HepG2 (cell line): ENCODE measurements around the gene DHRS4L2. TPM values are rescaled to one million over a fixed set of nuclear protein-coding genes. Genes with fewer than 3 reads are reported as not detected.

Source experiments
- AGO2 ChIP-seq: fragments of 200-400 bp; formaldehyde crosslinking; optimal IDR thresholded peaks from 2 replicates; pipeline ENCODE3; 2017; ENCODE audit warnings: mild to moderate bottlenecking, low read depth, low read length, moderate library complexity
- BCL3 ChIP-seq: sonication (generic); formaldehyde crosslinking; IDR thresholded peaks from 2 replicates; pipeline ENCODE4 v1.5.1; 2020; ENCODE audit warnings: mild to moderate bottlenecking, missing genetic modification reagents, moderate library complexity
- MAFK ChIP-seq, 2 experiments: IDR thresholded peaks in 1 of 2; conservative IDR thresholded peaks in 1 of 2; 2 replicates each; pipeline ENCODE4 v1.6.1; 2011; ENCODE audit warnings: improper control_type of control experiment in 2 of 2, low read length in 2 of 2
- MEF2D ChIP-seq: sonication (generic); formaldehyde crosslinking; IDR thresholded peaks from 2 replicates; pipeline ENCODE4 v1.5.1; 2020; ENCODE audit warnings: mild to moderate bottlenecking, missing genetic modification reagents
- MTERF4 ChIP-seq: sonication (generic); formaldehyde crosslinking; IDR thresholded peaks from 2 replicates; pipeline ENCODE4 v1.8.0; 2023; ENCODE audit warnings: mild to moderate bottlenecking, missing genetic modification reagents
- NKX3-1 ChIP-seq: sonication (generic); formaldehyde crosslinking; IDR thresholded peaks from 2 replicates; pipeline ENCODE4 v1.5.0; 2020; ENCODE audit warnings: missing genetic modification reagents
- POLR2AphosphoS5 ChIP-seq: IDR thresholded peaks from 2 replicates; pipeline ENCODE4 v1.6.1; 2012; ENCODE audit warnings: low read depth, low read length
- RFXAP ChIP-seq: sonication (generic); formaldehyde crosslinking; IDR thresholded peaks from 2 replicates; pipeline ENCODE4 v1.4.0; 2020; ENCODE audit warnings: missing genetic modification reagents, borderline replicate concordance
- TOPORS ChIP-seq: sonication (generic); formaldehyde crosslinking; IDR thresholded peaks from 2 replicates; pipeline ENCODE4 v1.8.0; 2023; ENCODE audit warnings: mild to moderate bottlenecking, missing genetic modification reagents
- ZKSCAN1 ChIP-seq: fragments of 150-350 bp; IDR thresholded peaks from 2 replicates; pipeline ENCODE4 v1.6.1; 2014; ENCODE audit warnings: low read length
- ZMYM3 ChIP-seq: sonication (generic); formaldehyde crosslinking; IDR thresholded peaks from 2 replicates; pipeline ENCODE4 v1.5.1; 2020; ENCODE audit warnings: mild to moderate bottlenecking, missing genetic modification reagents
- ZNF142 ChIP-seq: sonication (generic); formaldehyde crosslinking; IDR thresholded peaks from 2 replicates; pipeline ENCODE4 v1.4.0; 2020; ENCODE audit warnings: missing genetic modification reagents
- ZNF230 ChIP-seq: sonication (generic); formaldehyde crosslinking; IDR thresholded peaks from 2 replicates; pipeline ENCODE4 v1.4.0; 2020; ENCODE audit warnings: mild to moderate bottlenecking, missing genetic modification reagents
- ZNF253 ChIP-seq: sonication (generic); formaldehyde crosslinking; IDR thresholded peaks from 2 replicates; pipeline ENCODE4 v1.8.0; 2022; ENCODE audit warnings: mild to moderate bottlenecking, missing genetic modification reagents, borderline replicate concordance
- ZNF260 ChIP-seq: sonication (generic); formaldehyde crosslinking; IDR thresholded peaks from 2 replicates; pipeline ENCODE4 v1.4.0; 2020; ENCODE audit warnings: missing genetic modification reagents, low read depth, mild to moderate bottlenecking, borderline replicate concordance
- ZNF274 ChIP-seq: sonication (generic); formaldehyde crosslinking; IDR thresholded peaks from 2 replicates; pipeline ENCODE4 v1.5.1; 2020; ENCODE audit warnings: mild to moderate bottlenecking, missing genetic modification reagents
- ZNF33B ChIP-seq: sonication (generic); formaldehyde crosslinking; IDR thresholded peaks from 2 replicates; pipeline ENCODE4 v1.5.1; 2020; ENCODE audit warnings: mild to moderate bottlenecking, missing genetic modification reagents
- ZNF367 ChIP-seq: sonication (generic); formaldehyde crosslinking; IDR thresholded peaks from 2 replicates; pipeline ENCODE4 v1.4.0; 2020; ENCODE audit warnings: missing genetic modification reagents, borderline replicate concordance
- ZNF607 ChIP-seq: sonication (generic); formaldehyde crosslinking; IDR thresholded peaks from 2 replicates; pipeline ENCODE4 v1.5.1; 2020; ENCODE audit warnings: missing genetic modification reagents, mild to moderate bottlenecking, borderline replicate concordance
- ZNF670 ChIP-seq: sonication (generic); formaldehyde crosslinking; IDR thresholded peaks from 2 replicates; pipeline ENCODE4 v1.8.0; 2022; ENCODE audit warnings: mild to moderate bottlenecking, missing genetic modification reagents, borderline replicate concordance
- ZNF678 ChIP-seq: sonication (generic); formaldehyde crosslinking; IDR thresholded peaks from 2 replicates; pipeline ENCODE4 v1.4.0; 2020; ENCODE audit warnings: mild to moderate bottlenecking, missing genetic modification reagents
- ZSCAN9 ChIP-seq: IDR thresholded peaks from 2 replicates; pipeline ENCODE4 v1.6.1; 2016; ENCODE audit warnings: borderline replicate concordance
- polyA plus RNA-seq, 8 experiments: library from polyadenylated mRNA; depleted of rRNA in 3 of 8; stranded (reverse) in 7 of 8; unstranded in 1 of 8; fragments of >200 nt; fragmentation: Illumina TruSeq in 4 of 8; extraction: Trizol in 4 of 8; gene quantifications; 2 replicates each; pipeline versions ENCODE4 v1.2.1 to v1.2.3, GENCODE V29; 2011 to 2016; ENCODE audit warnings: low read depth in 4 of 8, missing spikeins in 1 of 8, mixed read lengths in 1 of 8; ENCODE audit not compliant: insufficient read depth in 1 of 8
- total RNA-seq, 5 experiments: library from RNA; depleted of rRNA; stranded (reverse); fragments of >200 nt; fragmentation: Illumina TruSeq; extraction: Trizol; gene quantifications; 2 replicates each; pipeline ENCODE4 v1.2.3, GENCODE V29; 2016; ENCODE audit warnings: low read depth in 1 of 5

DHRS4L2 gene
- total and polyA plus RNA-seq, 2 of the 13 experiments (the other 11 are each of a cell fraction or from before 2014, with no cell fraction given), result 24.7 to 38.2 TPM

GRCh38 chr14:24051176-24051788 lies 62.6 kb downstream of the DHRS4L2 start (continued):
- TF ChIP-seq MTERF4 (CRISPR knock-in tag) (peak; percentile 50; the same call in 1 of the 2 replicates), ZSCAN9 (CRISPR knock-in tag) (no peak), ZNF260 (no peak), ZNF253 (CRISPR knock-in tag) (no peak), MAFK (conservative IDR thresholded peaks at IDR 0.05 in 1 of 2, IDR thresholded peaks at IDR 0.05 in 1 of 2; ENCODE audit: low read length in 2 of 2) (no peak), POLR2AphosphoS5 (no peak), TOPORS (no peak), ZNF670 (no peak), ZNF607 (CRISPR knock-in tag) (no peak), ZNF230 (0 out of 2 replicates have a peak, but pooled peaks have one; percentile 58), ZNF274 (CRISPR knock-in tag) (no peak; the same call in 1 of the 2 replicates), RFXAP (CRISPR knock-in tag) (no peak), BCL3 (no peak), ZKSCAN1 (no peak), MEF2D (CRISPR knock-in tag) (no peak; the same call in 1 of the 2 replicates), NKX3-1 (CRISPR knock-in tag) (no peak), ZNF33B (CRISPR knock-in tag) (no peak), ZNF142 (CRISPR knock-in tag) (no peak), AGO2 (no peak), ZNF678 (no peak), ZMYM3 (CRISPR knock-in tag) (no peak; the same call in 1 of the 2 replicates), ZNF367 (CRISPR knock-in tag) (no peak)
